HG02610 (cell line): Measurements from ENCODE around the gene ASB6.
A peak's percentile ranks its signal among the peaks of the same experiment; 100 is the strongest.

ENCODE experiments used
- ATAC-seq: cut with Tn5 transposase; IDR thresholded peaks from one replicate; pipeline ENCODE4 v1.9.1; 2021; ENCODE audit warnings: mild to moderate bottlenecking, moderate library complexity; ENCODE audit not compliant: unreplicated experiment

The ASB6 gene

GRCh38 chr9:129627556-129628440 is 14.2 kb downstream of the ASB6 start:
- no peak for ATAC-seq

- ATAC-seq = peak; percentile 11
Observed at GRCh38 chr9:129626625-129627284, 15.2 kb downstream of the ASB6 start.

- peak; percentile 69 for ATAC-seq
Observed at GRCh38 chr9:129626079-129626624, 15.8 kb downstream of the ASB6 start, which contains the start of gene NTMT1. Gene NTMT1, plus strand, starts transcription at chr9:129626163. Its CDS starts 6,541 bp downstream, at chr9:129632704.

GRCh38 chr9:129624947-129625346 is 17.0 kb downstream of the ASB6 start:
- ATAC-seq = no peak

DNA sequence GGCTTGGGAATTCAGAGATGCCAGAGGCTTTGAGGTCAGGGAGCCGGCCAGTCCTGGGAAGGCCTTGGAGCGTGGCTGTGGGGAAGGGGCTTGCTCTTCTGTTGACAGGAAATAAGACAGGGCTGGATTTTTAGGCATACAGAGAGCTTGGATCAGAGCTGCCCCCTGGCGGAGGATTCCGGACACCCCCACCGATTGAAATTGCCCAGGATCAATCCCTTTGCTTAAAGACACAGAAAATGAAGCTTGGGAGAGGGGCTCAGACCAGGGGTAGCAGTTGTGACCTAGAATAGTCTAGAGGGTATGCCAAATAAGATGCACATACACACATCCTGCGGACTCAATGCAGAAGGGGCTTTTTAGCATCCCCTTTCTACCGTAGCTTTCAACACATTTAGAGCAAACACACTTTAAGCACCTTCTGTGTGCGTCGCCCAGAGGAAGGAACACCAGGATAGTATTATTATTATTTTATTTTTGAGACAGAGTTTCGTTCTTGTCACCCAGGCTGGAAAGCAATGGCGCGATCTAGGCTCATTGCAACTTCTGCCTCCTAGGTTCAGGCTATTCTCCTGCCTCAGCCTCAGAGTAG is 17.7 kb downstream of the ASB6 start:
- no peak for ATAC-seq

DNA sequence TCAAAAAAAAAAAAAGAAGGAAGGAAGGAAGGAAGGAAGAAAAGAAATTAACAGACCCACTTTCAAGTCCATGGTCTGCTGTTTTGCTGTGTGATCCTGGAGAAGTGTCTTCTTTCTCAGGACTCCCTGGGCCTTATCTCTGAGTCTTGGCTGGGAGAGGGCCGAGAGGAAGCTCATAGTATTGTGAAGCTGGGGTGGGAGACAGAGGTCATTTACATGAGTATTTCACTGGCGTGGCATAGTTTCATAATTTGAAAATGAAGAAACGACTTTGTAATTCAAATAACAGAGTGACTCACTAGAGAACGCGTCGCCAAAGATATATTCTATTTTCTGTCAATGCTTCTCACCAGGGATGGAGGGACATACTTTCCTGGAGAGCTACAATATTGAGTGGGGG is 18.6 kb downstream of the ASB6 start:
- no peak for ATAC-seq

DNA sequence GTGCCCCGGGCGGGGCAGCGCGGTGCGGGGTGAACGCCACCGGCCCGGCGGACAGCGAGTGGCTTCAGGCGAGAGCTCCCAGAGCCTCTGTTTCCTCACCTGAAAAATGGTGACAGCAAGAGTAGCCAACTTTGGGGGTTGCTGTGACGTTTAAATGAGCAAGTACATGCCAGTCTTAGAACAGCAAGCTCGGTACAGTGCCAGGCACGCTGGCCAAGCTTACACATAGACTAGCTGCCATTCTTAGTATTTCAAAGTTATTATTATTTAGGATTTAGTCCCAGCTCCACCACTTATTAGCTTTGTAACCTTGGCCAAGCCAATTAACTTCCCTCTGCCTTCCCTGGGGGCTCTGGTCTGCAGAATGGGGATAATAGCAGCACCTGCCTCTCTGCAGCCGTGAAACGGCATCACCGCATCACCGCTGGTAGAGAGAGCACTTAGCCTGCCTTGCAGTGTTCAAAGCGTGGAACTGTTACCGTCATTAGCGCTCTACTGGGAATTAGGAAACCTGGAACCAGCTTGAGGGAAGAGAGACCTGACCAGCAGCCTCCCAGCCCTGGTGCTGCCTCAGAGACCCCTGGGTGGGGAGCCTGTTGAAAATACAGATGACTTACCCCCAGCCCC is 21.2 kb downstream of the ASB6 start, which contains the start of gene C9orf50:
C9orf50 (minus strand) TSS at position 433 of the 627 bp plus-strand sequence. CDS start 527 bp downstream, outside the sequence.
- ATAC-seq = no peak

DNA sequence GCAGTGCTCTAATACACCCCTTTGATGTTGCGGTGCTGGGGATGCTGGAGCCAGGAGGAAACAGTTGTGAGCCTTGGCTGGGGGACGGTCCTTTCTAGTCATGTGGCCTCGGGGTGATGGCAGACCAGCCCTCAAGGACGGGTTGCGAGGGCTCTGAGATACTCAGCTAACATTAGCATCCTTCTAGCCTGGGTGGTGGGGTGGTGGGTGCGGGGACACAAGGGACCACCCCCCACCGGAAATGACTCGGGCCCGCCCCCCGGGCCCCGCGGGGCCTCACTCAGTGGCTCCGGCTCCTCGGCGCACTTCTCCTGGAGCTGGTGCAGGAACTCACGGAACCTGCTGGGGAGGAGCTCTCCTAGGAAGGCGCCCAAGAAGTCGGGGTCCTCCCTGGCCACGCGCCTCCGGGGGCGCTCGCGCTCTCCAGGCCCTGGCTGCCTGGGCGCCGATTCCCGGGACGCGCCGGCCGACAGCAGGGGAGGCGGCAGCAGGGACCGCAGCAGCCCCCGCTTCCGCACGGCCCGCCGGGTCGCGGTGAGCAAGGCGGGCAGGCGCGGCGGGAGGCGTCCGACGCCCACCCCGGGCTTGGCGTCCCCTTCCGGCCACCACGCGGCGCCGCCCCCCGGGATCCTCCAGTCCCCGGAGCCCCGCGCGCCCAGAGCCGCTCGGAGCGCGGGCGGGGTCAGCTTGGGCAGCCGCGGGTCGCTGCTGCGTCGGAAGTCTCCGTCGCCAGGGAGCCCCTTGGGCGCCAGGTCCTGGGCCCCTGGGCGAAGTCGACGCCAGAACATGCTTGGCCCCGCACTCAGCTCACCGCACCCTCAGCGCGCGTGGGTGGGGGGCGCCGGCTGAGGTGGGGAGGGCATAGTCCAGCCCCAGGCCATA is 21.9 kb downstream of the ASB6 start:
- no peak for ATAC-seq

DNA sequence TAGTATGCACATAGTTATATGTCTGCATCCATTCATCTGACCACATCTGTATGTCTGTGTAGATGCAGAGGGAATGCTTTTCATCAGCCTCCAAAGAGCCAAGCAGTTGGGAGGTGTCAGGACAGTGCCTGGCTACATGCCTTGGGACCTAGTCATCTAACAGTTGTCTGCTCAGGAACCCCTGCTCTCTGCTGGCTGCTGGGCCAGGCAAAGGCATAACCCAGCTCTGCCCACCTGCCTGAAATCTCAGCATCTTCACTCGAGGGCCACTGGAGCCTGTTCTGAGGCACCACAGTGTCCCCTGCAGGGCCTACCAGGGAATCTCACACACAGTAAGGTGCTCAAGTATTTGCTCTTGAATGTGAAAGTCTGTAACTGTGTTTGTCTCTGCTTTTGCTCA is 24.8 kb downstream of the ASB6 start:
- ATAC-seq = no peak

- no peak for ATAC-seq
Observed at GRCh38 chr9:129615407-129616285, 26.3 kb downstream of the ASB6 start.

GRCh38 chr9:129614932-129615331 is 27.0 kb downstream of the ASB6 start:
- ATAC-seq = no peak

DNA sequence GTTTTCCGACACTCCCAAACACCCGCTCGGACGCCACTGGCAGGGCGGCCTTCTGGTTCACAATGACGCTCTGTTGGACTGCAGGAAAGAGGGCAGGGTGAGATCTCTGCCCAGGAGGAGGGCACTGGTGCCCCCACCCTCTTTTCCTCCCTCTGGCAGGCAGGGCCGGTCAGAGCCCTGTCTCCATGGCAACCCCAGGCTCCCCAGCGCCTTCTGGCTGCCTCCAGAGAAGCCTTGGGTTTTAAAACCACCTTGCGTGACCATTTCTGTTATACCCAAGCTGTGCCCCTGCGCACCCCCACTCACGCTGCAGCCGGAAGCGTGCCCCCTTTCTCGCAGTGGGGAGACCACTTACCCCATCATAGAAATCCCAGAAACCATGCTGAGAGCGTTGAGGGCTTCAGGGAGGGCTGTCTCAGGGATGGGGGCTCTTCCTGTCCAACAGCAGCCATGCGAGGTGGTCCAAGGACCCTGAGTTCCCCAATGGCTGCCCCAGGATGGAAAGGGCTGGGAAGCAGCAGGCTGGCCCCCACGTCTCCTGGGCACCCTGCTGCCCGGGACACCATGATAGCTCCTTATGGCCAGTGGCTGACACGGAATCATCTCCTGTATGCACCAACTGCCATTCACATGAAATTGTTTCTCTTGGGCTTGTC is 28.3 kb downstream of the ASB6 start:
- no peak for ATAC-seq

DNA sequence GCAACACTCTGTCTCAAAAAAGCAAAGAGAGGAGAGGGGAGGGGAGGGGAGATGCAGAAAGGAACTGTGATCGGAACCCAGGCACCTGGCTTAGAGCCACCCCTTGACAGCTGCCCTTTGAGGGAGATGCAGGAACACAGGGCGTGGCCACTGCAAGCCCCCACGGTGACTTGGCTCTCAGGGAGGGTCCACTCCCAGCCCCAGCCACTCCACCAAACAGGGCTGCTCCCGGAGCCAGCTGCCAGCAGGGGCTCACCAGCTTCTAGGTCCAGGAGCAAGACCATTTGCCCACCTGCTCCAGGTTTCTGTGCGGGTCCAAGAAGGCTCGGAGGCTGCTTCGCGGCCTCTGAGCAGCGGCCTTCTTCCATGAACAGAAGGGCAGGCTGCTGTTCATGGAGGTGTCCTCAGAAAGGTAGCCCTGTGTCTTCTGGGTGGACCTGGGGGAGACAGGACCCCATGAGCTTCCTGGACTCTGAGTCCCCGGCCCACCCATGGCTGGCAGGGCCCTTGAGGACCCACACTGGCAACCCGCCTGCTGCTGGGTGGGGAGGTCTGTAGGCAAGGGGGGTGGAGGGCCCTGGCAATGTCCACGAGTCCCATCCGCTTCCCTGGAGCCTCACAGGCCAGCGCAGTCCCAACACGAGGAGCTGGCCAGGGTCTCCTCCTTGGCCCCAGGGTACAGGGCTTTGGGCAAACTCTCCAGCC is 29.0 kb downstream of the ASB6 start:
- ATAC-seq = no peak

DNA sequence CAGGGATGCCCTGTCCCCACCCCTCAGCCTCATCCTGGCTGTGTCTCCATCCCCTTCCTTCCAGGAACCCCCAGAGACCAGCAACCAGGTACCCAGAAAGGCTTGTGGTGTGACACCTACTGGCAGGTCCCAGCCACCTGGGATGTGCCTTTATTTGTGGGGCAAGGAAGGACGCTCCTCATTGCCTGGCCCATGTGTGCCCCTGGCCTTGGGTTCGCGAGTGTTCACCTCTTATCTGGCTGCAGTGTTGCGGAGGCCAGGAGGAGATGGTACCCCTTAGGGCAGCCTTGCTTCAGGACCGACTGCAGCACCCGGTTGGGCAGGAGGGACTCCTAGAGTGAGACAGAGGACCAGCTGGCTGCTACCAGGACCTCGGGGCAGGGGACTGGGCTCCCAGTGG is 29.8 kb downstream of the ASB6 start:
- no peak for ATAC-seq

GRCh38 chr9:129611307-129611800 is 30.6 kb downstream of the ASB6 start:
- no peak for ATAC-seq

DNA sequence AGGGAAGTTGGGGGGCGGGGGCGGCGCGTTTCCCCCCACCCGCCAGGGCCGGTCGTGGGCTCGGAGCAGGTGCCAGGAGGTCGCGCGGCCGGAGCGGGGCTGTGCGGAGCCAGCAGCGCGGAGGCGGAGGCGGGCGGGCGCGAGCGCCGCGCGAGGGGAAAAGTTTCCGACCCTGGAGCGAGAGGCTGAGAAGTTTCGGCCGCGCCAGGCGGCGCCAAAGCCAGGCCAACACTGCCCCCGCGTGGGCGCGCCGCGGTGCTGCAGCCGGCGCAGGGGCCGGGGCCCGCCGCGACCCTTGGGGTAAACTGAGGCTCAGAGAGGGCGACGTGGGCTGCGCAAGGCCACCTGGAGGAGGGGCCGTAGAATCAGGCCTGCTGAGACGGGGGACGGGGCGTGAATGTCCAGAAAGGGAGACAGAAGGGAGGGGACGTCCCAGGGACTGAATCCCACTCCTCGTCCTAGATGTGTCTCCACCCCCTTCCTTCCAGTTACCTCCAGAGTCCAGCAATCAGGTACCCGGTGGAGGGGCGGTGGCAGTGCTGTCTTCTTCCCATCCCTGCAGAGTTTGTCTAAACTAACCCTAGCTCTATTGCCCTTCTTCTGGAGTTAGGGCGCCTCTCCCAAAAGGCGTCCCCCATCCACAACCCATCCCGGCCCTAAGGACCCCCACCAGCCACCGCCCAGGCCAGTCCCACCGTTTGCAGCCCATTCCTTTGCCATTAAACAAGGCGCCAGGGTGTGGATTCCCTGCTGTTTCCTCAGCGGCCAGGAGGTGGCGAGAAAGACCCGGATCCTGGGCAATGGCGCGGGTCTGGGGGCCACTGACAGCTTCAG is 31.3 kb downstream of the ASB6 start:
- ATAC-seq = peak; percentile 37

DNA sequence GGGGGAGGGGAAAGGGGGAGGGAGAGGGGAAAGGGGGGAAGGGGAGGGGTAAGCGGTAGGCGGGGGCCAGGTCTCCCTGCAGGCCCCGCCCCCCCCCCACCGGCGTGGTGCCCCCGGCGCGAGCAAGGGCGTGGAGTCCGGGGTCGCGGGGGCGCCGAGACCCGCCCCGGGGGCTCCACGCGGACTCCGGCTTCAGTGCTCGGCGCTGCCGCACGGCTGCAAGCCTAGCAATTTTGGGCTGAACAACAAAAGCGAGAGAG is 31.8 kb downstream of the ASB6 start:
- no peak for ATAC-seq
